ENCODE results near the gene CACNA1S.

The CACNA1S gene

DNA sequence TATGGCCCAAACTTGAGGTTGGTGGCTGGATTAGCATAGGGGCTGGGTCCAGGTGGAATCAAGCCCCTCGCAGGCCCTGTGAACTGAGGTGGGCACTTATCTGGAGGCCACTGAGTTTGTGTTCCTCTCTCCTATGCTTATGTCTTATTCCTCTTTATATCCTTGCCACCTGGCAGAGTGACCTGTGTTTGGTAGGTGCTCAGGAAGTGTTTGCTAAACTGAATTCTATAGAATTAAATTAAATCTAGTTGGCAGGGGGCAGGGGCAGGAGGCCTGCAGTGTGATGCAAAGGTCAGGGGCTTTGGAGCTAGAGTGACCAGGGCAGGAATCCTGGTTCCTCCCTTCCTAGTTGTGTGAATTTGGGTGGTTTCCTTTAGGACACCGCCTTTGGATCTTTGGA is 43.1 kb upstream of the CACNA1S start:
- Histone ChIP-seq H2AK5ac (ENCODE audit: low read length) (no peak overlapping the region), H3K4me2 (ENCODE audit: low read length) (no peak overlapping the region), H4K91ac (ENCODE audit: low read depth, low read length) (no peak overlapping the region), H3K4me1 (ENCODE audit: control insufficient read depth in 1 of 2, insufficient read depth in 2 of 2, low read length in 2 of 2) (peaks cover 9 to 10% of the 10 kb centered on the region in 2 experiments), H3K27ac (ENCODE audit: low read depth, low read length) (no peak overlapping the region), H3K23ac (ENCODE audit: low read length) (no peak overlapping the region), H4K8ac (ENCODE audit: low read depth, low read length) (no peak overlapping the region), H3K9ac (ENCODE audit: low read length) (no peak overlapping the region), H3K4ac (ENCODE audit: low read depth, low read length) (no peak overlapping the region), H3K14ac (ENCODE audit: low read length) (no peak overlapping the region), H2BK12ac (ENCODE audit: low read length) (no peak overlapping the region), H2AFZ (ENCODE audit: insufficient read depth, low read length, poor library complexity) (no peak overlapping the region), H3K79me2 (ENCODE audit: control insufficient read depth, insufficient read depth, low read length, poor library complexity) (peaks cover 11% of the 10 kb centered on the region), H2BK120ac (ENCODE audit: insufficient read depth, low read length, poor library complexity) (no peak overlapping the region), H3K9me3 (ENCODE audit: insufficient read depth, low read depth, low read length) (no peaks in the 10 kb centered on the region), H3K4me3 (ENCODE audit: low read depth, low read length) (no peak overlapping the region), H3K18ac (ENCODE audit: low read length) (no peak overlapping the region), H2BK5ac (ENCODE audit: low read depth, low read length, poor library complexity) (no peak overlapping the region), H3K36me3 (ENCODE audit: control insufficient read depth in 1 of 2, insufficient read depth in 2 of 2, low read length in 2 of 2) (peaks cover 6 to 15% of the 10 kb centered on the region in 2 experiments), H3K79me1 (ENCODE audit: low read length) (peaks cover 14% of the 10 kb centered on the region), H4K12ac (ENCODE audit: low read depth, low read length) (no peak overlapping the region), H3K27me3 (ENCODE audit: insufficient read depth, low read length) (no peaks in the 10 kb centered on the region)
- DNase-seq, result no peak
- no CpG with 5 or more reads among the region's 2 CpGs for WGBS (ENCODE audit: extremely low coverage, insufficient coverage, insufficient read length)

DNA sequence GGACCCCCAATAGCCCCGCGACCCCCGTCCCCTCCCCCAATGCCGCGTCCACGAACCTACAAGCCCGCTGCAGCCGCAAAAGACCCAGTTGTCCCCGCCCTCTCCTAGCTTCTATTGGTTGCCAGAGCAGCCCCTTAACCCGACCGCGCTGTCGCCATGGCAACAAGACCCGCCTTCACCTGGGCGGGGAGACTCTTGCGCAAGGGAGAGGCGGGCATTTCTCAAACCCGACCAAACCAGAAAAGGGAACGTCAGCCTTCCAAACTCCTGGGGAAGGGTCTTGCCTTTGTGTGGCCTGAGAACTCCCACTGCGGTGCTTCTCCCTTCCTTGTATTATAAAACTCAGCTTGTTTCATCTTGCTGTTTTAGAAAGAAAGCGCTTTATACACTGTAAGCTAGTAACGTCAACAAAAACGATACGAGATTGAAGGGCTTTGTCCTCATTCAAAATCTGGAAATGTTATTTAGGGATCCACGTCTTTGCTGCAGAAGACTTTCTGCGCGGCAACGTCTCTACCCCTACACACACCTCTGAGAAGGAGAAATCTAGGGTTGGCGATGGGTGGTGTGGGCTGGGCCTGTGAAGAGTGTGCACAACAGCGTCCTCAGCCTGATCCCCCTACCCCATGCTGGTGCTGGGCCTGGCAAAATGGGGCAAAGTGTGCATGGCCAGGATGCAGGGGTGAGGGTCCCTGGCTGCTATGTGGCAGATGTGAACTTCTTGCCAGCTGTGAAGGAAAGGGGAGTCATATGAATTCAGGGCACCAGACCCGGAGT is 42.4 kb upstream of the CACNA1S start, which contains the start of gene TMEM9:
TMEM9 (minus strand) TSS at position 86 of the 777 bp plus-strand sequence. CDS start 551 bp downstream, outside the sequence.
- peaks cover 10 to 22% of the 10 kb centered on the region in 2 experiments for H3K36me3 ChIP-seq (ENCODE audit: control insufficient read depth in 1 of 2, insufficient read depth in 2 of 2, low read length in 2 of 2)
- peak within 1 kb of the TSS; percentile 68 for H2BK5ac ChIP-seq (ENCODE audit: low read depth, low read length, poor library complexity)
- no peaks in the 10 kb centered on the region for H3K27me3 ChIP-seq (ENCODE audit: insufficient read depth, low read length)
- H3K4ac ChIP-seq (ENCODE audit: low read depth, low read length), result peak within 1 kb of the TSS; percentile 84
- H2AK5ac ChIP-seq (ENCODE audit: low read length), result peak within 1 kb of the TSS; percentile 96
- H2BK120ac ChIP-seq (ENCODE audit: insufficient read depth, low read length, poor library complexity), result peak within 1 kb of the TSS; percentile 76
- peak within 1 kb of the TSS; percentile 86 for H3K4me3 ChIP-seq (ENCODE audit: low read depth, low read length)
- H2AFZ ChIP-seq (ENCODE audit: insufficient read depth, low read length, poor library complexity), result peak within 1 kb of the TSS; percentile 77
- H3K23ac ChIP-seq (ENCODE audit: low read length), result no peak within 1 kb of the TSS
- H3K9ac ChIP-seq (ENCODE audit: low read length), result peak within 1 kb of the TSS; percentile 88
- H4K12ac ChIP-seq (ENCODE audit: low read depth, low read length), result peak within 1 kb of the TSS; percentile 98
- no peak within 1 kb of the TSS for H3K27ac ChIP-seq (ENCODE audit: low read depth, low read length)
- peak; percentile 95 to 98 for DNase-seq
- H4K91ac ChIP-seq (ENCODE audit: low read depth, low read length), result peak within 1 kb of the TSS; percentile 88
- H3K4me2 ChIP-seq (ENCODE audit: low read length), result peak within 1 kb of the TSS; percentile 86
- no CpG with 5 or more reads among the region's 31 CpGs for WGBS (ENCODE audit: extremely low coverage, insufficient coverage, insufficient read length)
- H3K9me3 ChIP-seq (ENCODE audit: insufficient read depth, low read depth, low read length), result no peaks in the 10 kb centered on the region
- H3K18ac ChIP-seq (ENCODE audit: low read length), result peak within 1 kb of the TSS; percentile 63
- peaks cover 14% of the 10 kb centered on the region for H3K79me1 ChIP-seq (ENCODE audit: low read length)
- H3K14ac ChIP-seq (ENCODE audit: low read length), result peak within 1 kb of the TSS; percentile 88
- H2BK12ac ChIP-seq (ENCODE audit: low read length), result peak within 1 kb of the TSS; percentile 61
- H3K79me2 ChIP-seq (ENCODE audit: control insufficient read depth, insufficient read depth, low read length, poor library complexity), result peaks cover 11% of the 10 kb centered on the region
- H4K8ac ChIP-seq (ENCODE audit: low read depth, low read length), result peak within 1 kb of the TSS; percentile 87
- H3K4me1 ChIP-seq (ENCODE audit: control insufficient read depth in 1 of 2, insufficient read depth in 2 of 2, low read length in 2 of 2), result peaks cover 9 to 10% of the 10 kb centered on the region in 2 experiments

DNA sequence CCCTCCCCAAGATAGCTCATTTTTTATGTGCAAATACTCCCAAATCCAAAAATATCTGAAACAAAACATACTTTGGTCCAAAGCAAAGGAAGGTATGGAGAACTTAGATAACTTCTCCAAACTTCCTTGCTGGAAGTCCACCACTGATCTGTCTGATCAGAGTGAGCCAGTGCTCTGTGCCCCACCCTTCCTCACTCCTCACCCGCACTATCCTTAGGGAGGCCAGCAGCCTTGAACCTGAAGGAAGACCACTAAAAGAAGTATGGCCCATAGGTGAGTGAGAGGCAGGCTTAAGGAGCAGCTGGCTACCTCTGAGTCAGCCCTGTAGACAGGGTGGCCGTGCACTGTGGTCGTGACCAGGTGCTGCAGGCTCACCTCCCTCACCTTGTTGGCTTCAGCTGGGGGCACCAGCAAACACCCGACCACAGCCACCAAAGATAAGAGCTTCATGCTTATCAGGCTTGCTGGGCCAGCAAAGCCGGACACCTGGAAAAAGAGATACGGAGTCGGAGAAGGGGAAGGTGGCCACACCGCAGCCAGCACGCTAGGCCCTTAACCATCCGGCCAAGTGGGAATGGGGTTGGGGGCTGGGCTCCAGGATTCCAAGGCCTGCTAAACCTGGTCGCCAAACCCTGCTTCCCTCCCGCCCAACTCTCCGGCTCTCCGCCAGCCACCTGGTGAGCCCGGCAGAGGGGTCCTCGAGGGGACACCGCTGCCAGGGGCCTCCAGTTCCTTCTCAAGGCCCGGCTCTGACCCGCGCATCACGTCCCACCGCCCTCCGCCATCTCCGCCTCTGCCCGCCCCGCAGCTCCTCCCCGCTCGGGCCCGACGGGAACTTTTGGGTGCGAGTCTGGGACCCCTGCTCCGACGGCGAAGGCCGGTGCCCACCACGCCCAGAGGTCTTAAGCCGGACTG is 41.5 kb upstream of the CACNA1S start:
- no CpG with 5 or more reads among the region's 37 CpGs for WGBS (ENCODE audit: extremely low coverage, insufficient coverage, insufficient read length)

DNA sequence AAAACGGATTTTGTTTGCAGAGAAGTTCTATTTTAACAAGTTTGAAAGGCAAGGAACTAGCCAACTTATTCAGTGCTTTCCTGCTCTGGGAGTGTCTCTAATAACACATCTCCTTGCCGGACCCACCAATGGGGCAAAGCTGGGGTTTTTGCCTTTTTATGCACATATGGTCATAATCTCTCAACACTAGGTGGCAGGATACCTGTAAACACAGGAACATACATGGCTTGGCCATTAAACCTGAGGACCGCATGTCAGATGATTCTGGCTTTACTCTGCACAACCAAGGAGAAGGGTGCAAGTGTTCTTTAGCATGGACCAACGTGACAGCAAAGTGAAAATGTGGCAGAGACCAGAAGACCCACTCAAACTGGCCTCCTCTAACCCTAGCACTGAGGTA is 37.2 kb upstream of the CACNA1S start:
- Histone ChIP-seq H3K79me2 (ENCODE audit: control insufficient read depth, insufficient read depth, low read length, poor library complexity) (peaks cover 8% of the 10 kb centered on the region), H3K4me1 (ENCODE audit: control insufficient read depth in 1 of 2, insufficient read depth in 2 of 2, low read length in 2 of 2) (peaks cover 3 to 4% of the 10 kb centered on the region in 2 experiments), H4K12ac (ENCODE audit: low read depth, low read length) (no peak overlapping the region), H3K9ac (ENCODE audit: low read length) (no peak overlapping the region), H3K4me2 (ENCODE audit: low read length) (no peak overlapping the region), H3K14ac (ENCODE audit: low read length) (no peak overlapping the region), H3K4ac (ENCODE audit: low read depth, low read length) (no peak overlapping the region), H4K8ac (ENCODE audit: low read depth, low read length) (no peak overlapping the region), H3K18ac (ENCODE audit: low read length) (no peak overlapping the region), H3K4me3 (ENCODE audit: low read depth, low read length) (no peak overlapping the region), H3K27ac (ENCODE audit: low read depth, low read length) (no peak overlapping the region), H4K91ac (ENCODE audit: low read depth, low read length) (no peak overlapping the region), H3K27me3 (ENCODE audit: insufficient read depth, low read length) (no peaks in the 10 kb centered on the region), H2AK5ac (ENCODE audit: low read length) (no peak overlapping the region), H2BK12ac (ENCODE audit: low read length) (no peak overlapping the region), H3K9me3 (ENCODE audit: insufficient read depth, low read depth, low read length) (no peaks in the 10 kb centered on the region), H2BK5ac (ENCODE audit: low read depth, low read length, poor library complexity) (no peak overlapping the region), H2BK120ac (ENCODE audit: insufficient read depth, low read length, poor library complexity) (no peak overlapping the region), H3K79me1 (ENCODE audit: low read length) (peaks cover 8% of the 10 kb centered on the region), H2AFZ (ENCODE audit: insufficient read depth, low read length, poor library complexity) (no peak overlapping the region), H3K23ac (ENCODE audit: low read length) (no peak overlapping the region), H3K36me3 (ENCODE audit: control insufficient read depth in 1 of 2, insufficient read depth in 2 of 2, low read length in 2 of 2) (peaks cover 49 to 70% of the 10 kb centered on the region in 2 experiments)
- DNase-seq, result peak; percentile 19 to 80
- WGBS (ENCODE audit: extremely low coverage, insufficient coverage, insufficient read length), result no CpG with 5 or more reads among the region's 4 CpGs

More for the DNA sequence above, 41.5 kb upstream of the CACNA1S start:
- Histone ChIP-seq H3K27ac (ENCODE audit: low read depth, low read length) (no peak overlapping the region), H3K4me2 (ENCODE audit: low read length) (peak overlapping the region; percentile 86), H2BK5ac (ENCODE audit: low read depth, low read length, poor library complexity) (peak overlapping the region; percentile 52), H3K27me3 (ENCODE audit: insufficient read depth, low read length) (no peaks in the 10 kb centered on the region), H3K4me3 (ENCODE audit: low read depth, low read length) (peak overlapping the region; percentile 86), H3K18ac (ENCODE audit: low read length) (peak overlapping the region; percentile 60), H3K9me3 (ENCODE audit: insufficient read depth, low read depth, low read length) (no peaks in the 10 kb centered on the region), H2AFZ (ENCODE audit: insufficient read depth, low read length, poor library complexity) (peak overlapping the region; percentile 66), H3K14ac (ENCODE audit: low read length) (peak overlapping the region; percentile 88), H3K4ac (ENCODE audit: low read depth, low read length) (peak overlapping the region; percentile 44), H3K23ac (ENCODE audit: low read length) (no peak overlapping the region), H3K79me2 (ENCODE audit: control insufficient read depth, insufficient read depth, low read length, poor library complexity) (peaks cover 11% of the 10 kb centered on the region), H3K4me1 (ENCODE audit: control insufficient read depth in 1 of 2, insufficient read depth in 2 of 2, low read length in 2 of 2) (peaks cover 9 to 10% of the 10 kb centered on the region in 2 experiments), H4K91ac (ENCODE audit: low read depth, low read length) (peak overlapping the region; percentile 56), H2BK12ac (ENCODE audit: low read length) (peak overlapping the region; percentile 51), H4K8ac (ENCODE audit: low read depth, low read length) (peak overlapping the region; percentile 61), H3K36me3 (ENCODE audit: control insufficient read depth in 1 of 2, insufficient read depth in 2 of 2, low read length in 2 of 2) (peaks cover 13 to 28% of the 10 kb centered on the region in 2 experiments), H2AK5ac (ENCODE audit: low read length) (peak overlapping the region; percentile 93), H3K79me1 (ENCODE audit: low read length) (peaks cover 14% of the 10 kb centered on the region), H3K9ac (ENCODE audit: low read length) (peak overlapping the region; percentile 88), H2BK120ac (ENCODE audit: insufficient read depth, low read length, poor library complexity) (peak overlapping the region; percentile 76), H4K12ac (ENCODE audit: low read depth, low read length) (peak overlapping the region; percentile 60)
- DNase-seq, result peak in 1 of 2 donors; percentile 37

All from trophoblast cell (in vitro differentiated cells and primary cell).